Muscle layer of duodenum (tissue), 2 donors: ENCODE data around the gene SDHAF1.

Source experiments
- H3K27ac ChIP-seq: one replicate; pipeline ENCODE4 v1.7.0; 2013; ENCODE audit warnings: mild to moderate bottlenecking, low read length
- H3K27me3 ChIP-seq: one replicate; pipeline ENCODE4 v1.7.0; 2013; ENCODE audit warnings: low read depth, mild to moderate bottlenecking, control low read depth, low read length
- H3K36me3 ChIP-seq, 2 donors: one replicate each; pipeline ENCODE4 v1.7.0; 2013; ENCODE audit warnings: low read length in 2 of 2, control low read depth in 1 of 2, mild to moderate bottlenecking in 1 of 2; ENCODE audit not compliant: insufficient read depth in 2 of 2, control insufficient read depth in 1 of 2
- H3K4me1 ChIP-seq, 2 donors: one replicate each; pipeline ENCODE4 v1.7.0; 2013; ENCODE audit warnings: low read length in 2 of 2, mild to moderate bottlenecking in 2 of 2, control low read depth in 1 of 2, moderate library complexity in 1 of 2; ENCODE audit not compliant: insufficient read depth in 2 of 2, control insufficient read depth in 1 of 2
- H3K4me3 ChIP-seq, 2 donors: one replicate each; pipeline ENCODE4 v1.7.0; 2013; ENCODE audit warnings: low read length in 2 of 2, low read depth in 1 of 2, mild to moderate bottlenecking in 1 of 2
- H3K9me3 ChIP-seq, 2 donors: one replicate each; pipeline ENCODE4 v1.7.0; 2013; ENCODE audit warnings: low read length in 2 of 2, control low read depth in 1 of 2, mild to moderate bottlenecking in 1 of 2; ENCODE audit not compliant: control insufficient read depth in 1 of 2
- donor health status: healthy.

SDHAF1 gene

GRCh38 chr19:36008336-36008978 is 13.5 kb downstream of the SDHAF1 start, which contains the start of gene SYNE4:
Gene SYNE4, minus strand, starts transcription at chr19:36008813. Its CDS starts 132 bp downstream, at chr19:36008681.
- H3K4me1 ChIP-seq = peaks cover 3 to 12% of the 10 kb centered on the region in 2 donors
- H3K27me3 ChIP-seq = no peaks in the 10 kb centered on the region
- no peaks in the 10 kb centered on the region for H3K9me3 ChIP-seq
- peak within 1 kb of the TSS; percentile 33 to 48 for H3K4me3 ChIP-seq
- H3K36me3 ChIP-seq = no peaks in the 10 kb centered on the region
- H3K27ac ChIP-seq = no peak within 1 kb of the TSS

GRCh38 chr19:36009220-36009619 is 14.2 kb downstream of the SDHAF1 start:
- no peaks in the 10 kb centered on the region for H3K36me3 ChIP-seq
- no peak overlapping the region for H3K27ac ChIP-seq
- H3K4me3 ChIP-seq = peak overlapping the region; percentile 33 to 48
- no peaks in the 10 kb centered on the region for H3K9me3 ChIP-seq
- H3K4me1 ChIP-seq = peaks cover 3 to 13% of the 10 kb centered on the region in 2 donors
- no peaks in the 10 kb centered on the region for H3K27me3 ChIP-seq

GRCh38 chr19:36009633-36010379 is 14.8 kb downstream of the SDHAF1 start:
- H3K4me1 ChIP-seq = peaks cover 6 to 17% of the 10 kb centered on the region in 2 donors
- H3K27me3 ChIP-seq = no peaks in the 10 kb centered on the region
- H3K27ac ChIP-seq = no peak overlapping the region
- peak overlapping the region; percentile 33 to 48 for H3K4me3 ChIP-seq
- no peaks in the 10 kb centered on the region for H3K9me3 ChIP-seq
- H3K36me3 ChIP-seq = no peaks in the 10 kb centered on the region

- no peak overlapping the region for H3K27ac ChIP-seq
- H3K9me3 ChIP-seq = no peaks in the 10 kb centered on the region
- no peaks in the 10 kb centered on the region for H3K27me3 ChIP-seq
- H3K4me3 ChIP-seq = no peak overlapping the region
- H3K4me1 ChIP-seq = peaks cover 6 to 18% of the 10 kb centered on the region in 2 donors
- H3K36me3 ChIP-seq = no peaks in the 10 kb centered on the region
These were observed 15.4 kb downstream of the SDHAF1 start for GRCh38 chr19:36010402-36010801.

GRCh38 chr19:36013280-36014011 is 18.5 kb downstream of the SDHAF1 start:
- Histone ChIP-seq H3K36me3 (peaks cover 4 to 27% of the 10 kb centered on the region in 2 donors), H3K4me1 (peaks cover 6 to 18% of the 10 kb centered on the region in 2 donors), H3K9me3 (no peaks in the 10 kb centered on the region), H3K27me3 (no peaks in the 10 kb centered on the region), H3K27ac (peak overlapping the region; percentile 94), H3K4me3 (peak overlapping the region; percentile 82 to 87)

- Histone ChIP-seq H3K4me1 (peaks cover 3 to 18% of the 10 kb centered on the region in 2 donors), H3K36me3 (peaks cover 4 to 27% of the 10 kb centered on the region in 2 donors), H3K27ac (peak within 1 kb of the TSS; percentile 94), H3K27me3 (no peaks in the 10 kb centered on the region), H3K9me3 (no peaks in the 10 kb centered on the region), H3K4me3 (peak within 1 kb of the TSS; percentile 82 to 87)
These were observed 19.3 kb downstream of the SDHAF1 start, which contains the start of gene ALKBH6 for GRCh38 chr19:36014012-36014924. Gene ALKBH6, minus strand, starts transcription at chr19:36014213. Its CDS starts 816 bp downstream, at chr19:36013397.

- H3K4me3 ChIP-seq = no peak overlapping the region
- no peaks in the 10 kb centered on the region for H3K27me3 ChIP-seq
- peaks cover 3 to 5% of the 10 kb centered on the region in 2 donors for H3K4me1 ChIP-seq
- peaks cover 9 to 56% of the 10 kb centered on the region in 2 donors for H3K36me3 ChIP-seq
- H3K27ac ChIP-seq = no peak overlapping the region
- H3K9me3 ChIP-seq = no peaks in the 10 kb centered on the region
These were observed 24.2 kb downstream of the SDHAF1 start for GRCh38 chr19:36019061-36019670.

- Histone ChIP-seq H3K27me3 (no peaks in the 10 kb centered on the region), H3K4me3 (no peak overlapping the region), H3K9me3 (no peaks in the 10 kb centered on the region), H3K27ac (no peak overlapping the region), H3K36me3 (peaks cover 10 to 55% of the 10 kb centered on the region in 2 donors), H3K4me1 (no peaks in the 10 kb centered on the region)
These were observed 28.4 kb downstream of the SDHAF1 start for GRCh38 chr19:36023432-36023831.

DNA sequence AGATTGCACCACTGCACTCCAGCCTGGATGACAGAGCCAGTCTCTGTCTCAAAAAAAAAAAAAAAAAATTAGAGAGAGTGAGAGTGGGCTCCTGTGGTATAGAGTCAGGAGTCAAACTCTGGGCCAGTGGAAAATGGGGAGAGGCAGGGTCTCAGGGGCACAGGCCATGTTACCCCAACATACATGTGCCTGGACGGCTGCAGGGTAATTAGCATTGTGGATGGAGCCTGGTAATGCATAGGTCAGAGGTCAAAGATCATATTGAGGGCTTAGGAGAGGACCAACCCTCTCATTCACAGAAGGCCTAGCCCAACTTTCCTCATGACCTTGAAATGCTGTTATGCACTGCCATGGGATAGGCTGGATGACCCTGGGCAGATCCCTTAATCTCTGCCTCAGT is 30.6 kb downstream of the SDHAF1 start:
- Histone ChIP-seq H3K36me3 (peaks cover 10 to 54% of the 10 kb centered on the region in 2 donors), H3K4me3 (no peak overlapping the region), H3K27me3 (no peaks in the 10 kb centered on the region), H3K4me1 (no peaks in the 10 kb centered on the region), H3K9me3 (no peaks in the 10 kb centered on the region), H3K27ac (no peak overlapping the region)
